SU-DHL-6 (cell line): ENCODE results near the gene MMP13.

ENCODE experiments used
- H2AFZ ChIP-seq: fragments of 200-600 bp; sonication (generic); 2 replicates; pipeline ENCODE4 v1.6.1; 2014; ENCODE audit warnings: low read depth, mild to moderate bottlenecking, moderate library complexity, mixed read lengths, antibody characterized with exemption, low read length; ENCODE audit not compliant: severe bottlenecking
- H3F3A ChIP-seq: fragments of 200-600 bp; shearing (Covaris generic); 2 replicates; pipeline ENCODE4 v1.6.0; 2016; ENCODE audit warnings: antibody characterized with exemption, mild to moderate bottlenecking; ENCODE audit not compliant: insufficient read depth
- H3K27ac ChIP-seq: fragments of 200-600 bp; sonication (generic); 2 replicates; pipeline ENCODE4 v1.5.1; 2016; ENCODE audit warnings: low read depth, mild to moderate bottlenecking, low read length, moderate library complexity, mixed read lengths
- H3K27me3 ChIP-seq: fragments of 200-600 bp; sonication (generic), shearing (Covaris generic); 2 replicates; pipeline ENCODE4 v1.6.0; 2014; ENCODE audit warnings: mild to moderate bottlenecking, low read length
- H3K36me3 ChIP-seq: fragments of 200-600 bp; sonication (generic); 2 replicates; pipeline ENCODE4 v1.6.1; 2014; ENCODE audit warnings: mild to moderate bottlenecking, low read length, mixed read lengths
- H3K4me2 ChIP-seq: fragments of 300-600, 200-600 bp; shearing (Covaris generic), sonication (generic); 2 replicates; pipeline ENCODE4 v1.6.0; 2014; ENCODE audit warnings: low read length, low read depth, mild to moderate bottlenecking; ENCODE audit not compliant: poor library complexity, severe bottlenecking
- H3K4me3 ChIP-seq: fragments of 200-600 bp; sonication (generic); 2 replicates; pipeline ENCODE4 v1.5.1; 2014; ENCODE audit warnings: antibody characterized with exemption, low read length, mild to moderate bottlenecking, mixed read lengths; ENCODE audit not compliant: insufficient read depth, poor library complexity, severe bottlenecking
- H3K79me2 ChIP-seq: fragments of 200-600 bp; sonication (generic); 2 replicates; pipeline ENCODE4 v1.6.1; 2014; ENCODE audit warnings: mild to moderate bottlenecking, low read length, moderate library complexity; ENCODE audit not compliant: insufficient read depth
- H3K9ac ChIP-seq: fragments of 200-600 bp; sonication (generic); 2 replicates; pipeline ENCODE4 v1.7.0; 2014; ENCODE audit warnings: mild to moderate bottlenecking, low read length
- H3K9me2 ChIP-seq: fragments of 200-600 bp; sonication (generic); replicated peaks from 2 replicates; pipeline ENCODE4 v1.6.1; 2014; ENCODE audit warnings: low read length; ENCODE audit not compliant: insufficient read depth
- H3K9me3 ChIP-seq: fragments of 200-600 bp; sonication (generic); 2 replicates; pipeline ENCODE4 v1.6.1; 2014; ENCODE audit warnings: low read length, mixed read lengths; ENCODE audit not compliant: insufficient read depth
- H4K20me1 ChIP-seq: fragments of 200-600 bp; sonication (generic); 2 replicates; pipeline ENCODE4 v1.6.1; 2014; ENCODE audit warnings: low read depth, mild to moderate bottlenecking, antibody characterized with exemption, low read length, moderate library complexity, mixed read lengths
- CTCF ChIP-seq: fragments of 200-600 bp; sonication (generic); IDR thresholded peaks from one replicate; pipeline ENCODE4 v1.5.1; 2017; ENCODE audit warnings: antibody characterized with exemption, mild to moderate bottlenecking, low read length, moderate library complexity; ENCODE audit not compliant: insufficient read depth, poor library complexity, severe bottlenecking
- EZH2phosphoT487 ChIP-seq: fragments of 200-600 bp; sonication (generic), shearing (Covaris generic); conservative IDR thresholded peaks from 2 replicates; pipeline ENCODE4 v1.6.1; 2018; ENCODE audit warnings: mild to moderate bottlenecking, antibody characterized with exemption, low read length, moderate library complexity, mixed read lengths

Gene MMP13

GRCh38 chr11:102926961-102927623 lies 28.4 kb downstream of the MMP13 start:
- Histone ChIP-seq H3K4me3 (no peak overlapping the region), H3K79me2 (no peaks in the 10 kb centered on the region), H2AFZ (no peak overlapping the region), H3K27ac (no peak overlapping the region), H3K9me3 (no peaks in the 10 kb centered on the region), H3K36me3 (no peaks in the 10 kb centered on the region), H3K9ac (no peak overlapping the region), H3K27me3 (no peaks in the 10 kb centered on the region), H3F3A (no peaks in the 10 kb centered on the region), H4K20me1 (no peaks in the 10 kb centered on the region), H3K9me2 (no peaks in the 10 kb centered on the region), H3K4me2 (no peak overlapping the region)
- no peak for TF ChIP-seq CTCF

- no peaks in the 10 kb centered on the region for H3K36me3 ChIP-seq
- no peaks in the 10 kb centered on the region for H3K9me2 ChIP-seq
- H3K4me2 ChIP-seq, result no peak overlapping the region
- no peaks in the 10 kb centered on the region for H3K27me3 ChIP-seq
- no peaks in the 10 kb centered on the region for H3F3A ChIP-seq
- H3K4me3 ChIP-seq, result no peak overlapping the region
- TF ChIP-seq CTCF (no peak), EZH2phosphoT487 (no peak)
- no peak overlapping the region for H3K9ac ChIP-seq
- no peaks in the 10 kb centered on the region for H3K79me2 ChIP-seq
- H2AFZ ChIP-seq, result no peak overlapping the region
- H3K27ac ChIP-seq, result no peak overlapping the region
- no peaks in the 10 kb centered on the region for H3K9me3 ChIP-seq
- H4K20me1 ChIP-seq, result no peaks in the 10 kb centered on the region
Observed at GRCh38 chr11:102926517-102926916, 29.0 kb downstream of the MMP13 start.

GRCh38 chr11:102925988-102926387 lies 29.5 kb downstream of the MMP13 start:
- Histone ChIP-seq H3K4me2 (no peak overlapping the region), H3F3A (no peaks in the 10 kb centered on the region), H3K9ac (no peak overlapping the region), H3K27me3 (no peaks in the 10 kb centered on the region), H3K27ac (no peak overlapping the region), H4K20me1 (no peaks in the 10 kb centered on the region), H3K4me3 (no peak overlapping the region), H3K9me2 (no peaks in the 10 kb centered on the region), H3K9me3 (no peaks in the 10 kb centered on the region), H3K36me3 (no peaks in the 10 kb centered on the region), H3K79me2 (no peaks in the 10 kb centered on the region), H2AFZ (no peak overlapping the region)
- TF ChIP-seq EZH2phosphoT487, result no peak
- TF ChIP-seq CTCF, result no peak
